Measurements from ENCODE around the gene FGFBP2. TPM values are rescaled to one million over a fixed set of nuclear protein-coding genes. Genes with fewer than 3 reads are reported as not detected.

FGFBP2 gene
- total RNA-seq, 1 donor from 2014 or later: not detected

GRCh38 chr4:15992167-15992485 lies 29.2 kb upstream of the FGFBP2 start:
- Mint-ChIP-seq H3K9me3 (ENCODE audit: unreplicated experiment) (no peaks in the 10 kb centered on the region), H3K27ac (ENCODE audit: unreplicated experiment) (no peak overlapping the region), H3K4me3 (ENCODE audit: unreplicated experiment) (no peak overlapping the region), H3K36me3 (ENCODE audit: unreplicated experiment) (no peaks in the 10 kb centered on the region), H3K27me3 (ENCODE audit: unreplicated experiment) (peaks cover 18% of the 10 kb centered on the region), H3K4me1 (ENCODE audit: unreplicated experiment) (no peaks in the 10 kb centered on the region)
- no peak for DNase-seq (ENCODE audit: extremely low spot score, unreplicated experiment)
- no peak for TF ChIP-seq CTCF (IDR thresholded peaks at IDR 0.05)

GRCh38 chr4:15990570-15991285 lies 27.8 kb upstream of the FGFBP2 start:
- Mint-ChIP-seq H3K9me3 (ENCODE audit: unreplicated experiment) (no peaks in the 10 kb centered on the region), H3K27ac (ENCODE audit: unreplicated experiment) (no peak overlapping the region), H3K4me1 (ENCODE audit: unreplicated experiment) (no peaks in the 10 kb centered on the region), H3K36me3 (ENCODE audit: unreplicated experiment) (no peaks in the 10 kb centered on the region), H3K27me3 (ENCODE audit: unreplicated experiment) (peaks cover 18% of the 10 kb centered on the region), H3K4me3 (ENCODE audit: unreplicated experiment) (no peak overlapping the region)
- TF ChIP-seq CTCF (IDR thresholded peaks at IDR 0.05): no peak
- no peak for DNase-seq (ENCODE audit: extremely low spot score, unreplicated experiment)

GRCh38 chr4:15989424-15989823 lies 26.4 kb upstream of the FGFBP2 start:
- peaks cover 13% of the 10 kb centered on the region for H3K27me3 Mint-ChIP-seq (ENCODE audit: unreplicated experiment)
- no peak overlapping the region for H3K4me3 Mint-ChIP-seq (ENCODE audit: unreplicated experiment)
- H3K27ac Mint-ChIP-seq (ENCODE audit: unreplicated experiment): no peak overlapping the region
- no peaks in the 10 kb centered on the region for H3K9me3 Mint-ChIP-seq (ENCODE audit: unreplicated experiment)
- H3K36me3 Mint-ChIP-seq (ENCODE audit: unreplicated experiment): no peaks in the 10 kb centered on the region
- no peak for DNase-seq (ENCODE audit: extremely low spot score, unreplicated experiment)
- TF ChIP-seq CTCF (IDR thresholded peaks at IDR 0.05): no peak
- no peaks in the 10 kb centered on the region for H3K4me1 Mint-ChIP-seq (ENCODE audit: unreplicated experiment)

GRCh38 chr4:15988222-15988621 lies 25.2 kb upstream of the FGFBP2 start:
- peaks cover 4% of the 10 kb centered on the region for H3K4me1 Mint-ChIP-seq (ENCODE audit: unreplicated experiment)
- TF ChIP-seq CTCF (IDR thresholded peaks at IDR 0.05): no peak

GRCh38 chr4:15986907-15987306 lies 23.9 kb upstream of the FGFBP2 start:
- DNase-seq (ENCODE audit: extremely low spot score, unreplicated experiment): no peak
- no peak for TF ChIP-seq CTCF (IDR thresholded peaks at IDR 0.05)
- Mint-ChIP-seq H3K27ac (ENCODE audit: unreplicated experiment) (no peak overlapping the region), H3K27me3 (ENCODE audit: unreplicated experiment) (peaks cover under 1% of the 10 kb centered on the region), H3K9me3 (ENCODE audit: unreplicated experiment) (no peaks in the 10 kb centered on the region), H3K4me3 (ENCODE audit: unreplicated experiment) (no peak overlapping the region), H3K4me1 (ENCODE audit: unreplicated experiment) (peaks cover 11% of the 10 kb centered on the region), H3K36me3 (ENCODE audit: unreplicated experiment) (no peaks in the 10 kb centered on the region)

More at GRCh38 chr4:15988222-15988621, 25.2 kb upstream of the FGFBP2 start:
- no peaks in the 10 kb centered on the region for H3K36me3 Mint-ChIP-seq (ENCODE audit: unreplicated experiment)
- no peak for DNase-seq (ENCODE audit: extremely low spot score, unreplicated experiment)
- H3K9me3 Mint-ChIP-seq (ENCODE audit: unreplicated experiment): no peaks in the 10 kb centered on the region
- H3K4me3 Mint-ChIP-seq (ENCODE audit: unreplicated experiment): no peak overlapping the region
- no peak overlapping the region for H3K27ac Mint-ChIP-seq (ENCODE audit: unreplicated experiment)
- H3K27me3 Mint-ChIP-seq (ENCODE audit: unreplicated experiment): peaks cover 6% of the 10 kb centered on the region

Data from osteocyte (in vitro differentiated cells).